RCC 7860 (cell line): ENCODE data around the gene FAF1.

ENCODE experiments used
- DNase-seq: peaks from one replicate; pipeline ENCODE4 v3.0.0-alpha.2; 2015; ENCODE audit warnings: low spot score
- FAIRE-seq: peaks from 2 replicates; lab custom pipeline; 2012; peaks lifted over from hg19 to GRCh38; lab: Jason Lieb, UNC

Gene FAF1

GRCh38 chr1:50422946-50423669 is 537.0 kb downstream of the FAF1 start, which contains the start of gene DMRTA2:
Gene DMRTA2, minus strand, starts transcription at chr1:50423443. Its CDS starts 1,907 bp downstream, at chr1:50421536.
- FAIRE-seq (no peak), DNase-seq (no peak)

- FAIRE-seq (no peak), DNase-seq (no peak)
Observed at GRCh38 chr1:50422675-50422945, 537.5 kb downstream of the FAF1 start.

- no peak for FAIRE-seq
- DNase-seq = no peak
Observed at GRCh38 chr1:50421768-50422674, 538.0 kb downstream of the FAF1 start.

- FAIRE-seq = no peak
- DNase-seq = no peak
Observed at GRCh38 chr1:50421366-50421748, 538.7 kb downstream of the FAF1 start.

GRCh38 chr1:50420689-50421365 is 539.2 kb downstream of the FAF1 start:
- no peak for FAIRE-seq
- DNase-seq = no peak

- DNase-seq = no peak
- FAIRE-seq = no peak
Observed at GRCh38 chr1:50419907-50420677, 540.0 kb downstream of the FAF1 start.

GRCh38 chr1:50419192-50419906 is 540.7 kb downstream of the FAF1 start:
- no peak for FAIRE-seq
- DNase-seq = no peak

GRCh38 chr1:50418600-50419109 is 541.4 kb downstream of the FAF1 start:
- DNase-seq (no peak), FAIRE-seq (no peak)

GRCh38 chr1:50417946-50418599 is 542.0 kb downstream of the FAF1 start:
- FAIRE-seq = no peak

GRCh38 chr1:50417507-50417906 is 542.6 kb downstream of the FAF1 start:
- DNase-seq (no peak), FAIRE-seq (no peak)

More at GRCh38 chr1:50417946-50418599, 542.0 kb downstream of the FAF1 start:
- DNase-seq = no peak

- FAIRE-seq (no peak), DNase-seq (no peak)
Observed at GRCh38 chr1:50416553-50417453, 543.3 kb downstream of the FAF1 start.

- no peak for DNase-seq
- FAIRE-seq = no peak
Observed at GRCh38 chr1:50416150-50416527, 543.9 kb downstream of the FAF1 start.

- FAIRE-seq (no peak), DNase-seq (no peak)
Observed at GRCh38 chr1:50415235-50416149, 544.6 kb downstream of the FAF1 start.

GRCh38 chr1:50414853-50415234 is 545.2 kb downstream of the FAF1 start:
- DNase-seq (no peak), FAIRE-seq (no peak)

GRCh38 chr1:50412813-50413476 is 547.1 kb downstream of the FAF1 start:
- FAIRE-seq (no peak), DNase-seq (no peak)

GRCh38 chr1:50405814-50406213 is 554.3 kb downstream of the FAF1 start:
- DNase-seq = no peak
- no peak for FAIRE-seq

- DNase-seq (no peak), FAIRE-seq (no peak)
Observed at GRCh38 chr1:50393522-50394120, 566.4 kb downstream of the FAF1 start.
